NOMO-1 treated with DMSO at 0.1 percent for 48 hours (cell line): ENCODE data around the gene CSNK1E.

Experiments used
- DNase-seq: peaks from one replicate; lab custom pipeline; 2025; ENCODE audit not compliant: unreplicated experiment; lab: John Stamatoyannopoulos, UW

The CSNK1E gene

GRCh38 chr22:38308791-38309498 lies 8.3 kb downstream of the CSNK1E start:
- no peak for DNase-seq

GRCh38 chr22:38305471-38306448 lies 11.5 kb downstream of the CSNK1E start:
- peak; percentile 66 for DNase-seq

- DNase-seq, result no peak
Measured at GRCh38 chr22:38304526-38304925, 12.7 kb downstream of the CSNK1E start.

- no peak for DNase-seq
Measured at GRCh38 chr22:38303974-38304373, 13.3 kb downstream of the CSNK1E start.

GRCh38 chr22:38302906-38303305 lies 14.3 kb downstream of the CSNK1E start:
- DNase-seq, result no peak

- DNase-seq, result no peak
Measured at GRCh38 chr22:38300946-38301345, 16.3 kb downstream of the CSNK1E start.

- no peak for DNase-seq
Measured at GRCh38 chr22:38300197-38300945, 16.9 kb downstream of the CSNK1E start.

GRCh38 chr22:38299770-38300102 lies 17.5 kb downstream of the CSNK1E start:
- no peak for DNase-seq

GRCh38 chr22:38298312-38299005 lies 18.8 kb downstream of the CSNK1E start:
- DNase-seq, result peak; percentile 4

GRCh38 chr22:38296372-38296771 lies 20.9 kb downstream of the CSNK1E start:
- no peak for DNase-seq

- no peak for DNase-seq
Measured at GRCh38 chr22:38295863-38296262, 21.4 kb downstream of the CSNK1E start.

GRCh38 chr22:38295339-38295738 lies 21.9 kb downstream of the CSNK1E start:
- DNase-seq, result no peak

- no peak for DNase-seq
Measured at GRCh38 chr22:38294193-38294592, 23.0 kb downstream of the CSNK1E start.

GRCh38 chr22:38292694-38293093 lies 24.5 kb downstream of the CSNK1E start:
- DNase-seq, result no peak

GRCh38 chr22:38291201-38291777 lies 25.9 kb downstream of the CSNK1E start:
- DNase-seq, result no peak

GRCh38 chr22:38290347-38290746 lies 26.9 kb downstream of the CSNK1E start:
- no peak for DNase-seq

GRCh38 chr22:38289583-38290082 lies 27.6 kb downstream of the CSNK1E start:
- no peak for DNase-seq

- no peak for DNase-seq
Measured at GRCh38 chr22:38286915-38287669, 30.1 kb downstream of the CSNK1E start.

GRCh38 chr22:38285018-38285417 lies 32.2 kb downstream of the CSNK1E start:
- DNase-seq, result no peak

GRCh38 chr22:38284042-38284402 lies 33.2 kb downstream of the CSNK1E start:
- DNase-seq, result no peak
